Breast epithelium (tissue), 4 donors: ENCODE measurements around the gene RALGPS1. TPM values are rescaled to one million over a fixed set of nuclear protein-coding genes. Genes with fewer than 3 reads are reported as not detected.

Source experiments
- DNase-seq, 2 donors: peaks; one replicate each; pipeline ENCODE4 v3.0.0-alpha.2; 2019; ENCODE audit warnings: low spot score in 2 of 2
- H3K27ac ChIP-seq, 2 donors: fragments of 200-600 bp; sonication (generic) in 1 of 2; one replicate each; pipeline ENCODE4 v1.5.1; 2016 to 2019; ENCODE audit warnings: mild to moderate bottlenecking in 1 of 2
- H3K27me3 ChIP-seq, 2 donors: fragments of 200-600 bp; sonication (generic) in 1 of 2; one replicate each; pipeline versions ENCODE4 v1.5.1 to v1.6.0; 2017 to 2019; ENCODE audit warnings: control low read depth in 1 of 2, mild to moderate bottlenecking in 1 of 2
- H3K36me3 ChIP-seq: fragments of 200-600 bp; one replicate; pipeline ENCODE4 v1.5.1; 2019
- H3K4me1 ChIP-seq, 2 donors: fragments of 200-600 bp; sonication (generic); one replicate each; pipeline ENCODE4 v1.5.1; 2016 to 2019; ENCODE audit warnings: control low read depth in 1 of 2
- H3K4me3 ChIP-seq, 3 donors: fragments of 200-600 bp; sonication (generic); 1 replicate in 2 of 3; 2 replicates in 1 of 3; pipeline ENCODE4 v1.5.1; 2016 to 2019; ENCODE audit warnings: mild to moderate bottlenecking in 3 of 3, moderate library complexity in 2 of 3
- H3K9me3 ChIP-seq, 2 donors: fragments of 200-600 bp; sonication (generic) in 1 of 2; one replicate each; pipeline ENCODE4 v1.5.1; 2016 to 2019; ENCODE audit warnings: control low read depth in 1 of 2
- CTCF ChIP-seq, 3 donors: fragments of 450-650 bp; IDR thresholded peaks; one replicate each; pipeline ENCODE4 v1.5.1; 2016 to 2017; ENCODE audit warnings: antibody characterized with exemption in 3 of 3, mild to moderate bottlenecking in 3 of 3, moderate library complexity in 3 of 3
- POLR2A ChIP-seq: fragments of 450-650 bp; IDR thresholded peaks from one replicate; pipeline ENCODE4 v1.6.1; 2016; ENCODE audit warnings: antibody characterized with exemption, mild to moderate bottlenecking, moderate library complexity
- POLR2AphosphoS5 ChIP-seq, 3 donors: sonication (generic); formaldehyde crosslinking; IDR thresholded peaks; one replicate each; pipeline ENCODE4 v1.6.1; 2017; ENCODE audit warnings: antibody characterized with exemption in 3 of 3
- intact Hi-C: fragments of 100-400 bp; cut with DNase I; formaldehyde crosslinking; loops from one replicate; pipeline ENCODE4 v1.15.1; 2023; ENCODE audit warnings: low total_unique reads
- total RNA-seq, 3 donors: library from RNA; depleted of rRNA; stranded (reverse); fragments of >200 nt; gene quantifications; one replicate each; pipeline ENCODE4 v1.1.0, GENCODE V29; 2016

RALGPS1 gene
- total RNA-seq, 3 donors from 2014 or later, result 5.8 to 30.7 (median 15.1) TPM

GRCh38 chr9:127135056-127135745 is 220.6 kb downstream of the RALGPS1 start:
- Histone ChIP-seq H3K4me1 (peaks cover 0 to 5% of the 10 kb centered on the region in 2 donors), H3K36me3 (no peaks in the 10 kb centered on the region), H3K9me3 (no peaks in the 10 kb centered on the region), H3K27me3 (no peaks in the 10 kb centered on the region), H3K27ac (peak overlapping the region; percentile 84 to 91), H3K4me3 (no peak overlapping the region)
- intact Hi-C loops, result no loop called here
- DNase-seq, result peak in 1 of 2 donors; percentile 38
- no peak for TF ChIP-seq POLR2AphosphoS5 (IDR thresholded peaks at IDR 0.05)
- no peak for TF ChIP-seq CTCF (IDR thresholded peaks at IDR 0.05)
- TF ChIP-seq POLR2A, result no peak

- Histone ChIP-seq H3K36me3 (no peaks in the 10 kb centered on the region), H3K27me3 (no peaks in the 10 kb centered on the region), H3K4me1 (peaks cover 0 to 5% of the 10 kb centered on the region in 2 donors), H3K9me3 (no peaks in the 10 kb centered on the region), H3K27ac (no peak overlapping the region), H3K4me3 (no peak overlapping the region)
- intact Hi-C loops, result no loop called here
- TF ChIP-seq POLR2A (no peak), POLR2AphosphoS5 (IDR thresholded peaks at IDR 0.05) (no peak), CTCF (IDR thresholded peaks at IDR 0.05) (no peak)
- DNase-seq, result peak in 1 of 2 donors; percentile 25
Observed at GRCh38 chr9:127136081-127136879, 221.7 kb downstream of the RALGPS1 start.

- no peak overlapping the region for H3K27ac ChIP-seq
- no peaks in the 10 kb centered on the region for H3K9me3 ChIP-seq
- H3K4me1 ChIP-seq, result peaks cover 0 to 5% of the 10 kb centered on the region in 2 donors
- peak in 1 of 2 donors; percentile 19 for DNase-seq
- intact Hi-C loops, result no loop called here
- no peak for TF ChIP-seq POLR2A
- no peak for TF ChIP-seq POLR2AphosphoS5 (IDR thresholded peaks at IDR 0.05)
- TF ChIP-seq CTCF (IDR thresholded peaks at IDR 0.05), result no peak
- H3K4me3 ChIP-seq, result no peak overlapping the region
- H3K27me3 ChIP-seq, result no peaks in the 10 kb centered on the region
- H3K36me3 ChIP-seq, result no peaks in the 10 kb centered on the region
Observed at GRCh38 chr9:127136880-127137639, 222.5 kb downstream of the RALGPS1 start.

GRCh38 chr9:127137640-127138360 is 223.2 kb downstream of the RALGPS1 start:
- Histone ChIP-seq H3K4me3 (no peak overlapping the region), H3K9me3 (no peaks in the 10 kb centered on the region), H3K27me3 (no peaks in the 10 kb centered on the region), H3K36me3 (no peaks in the 10 kb centered on the region), H3K4me1 (peaks cover 0 to 5% of the 10 kb centered on the region in 2 donors), H3K27ac (peak overlapping the region in 1 of 2 donors; percentile 48)
- TF ChIP-seq POLR2AphosphoS5 (IDR thresholded peaks at IDR 0.05), result no peak
- no peak for TF ChIP-seq POLR2A
- no peak for TF ChIP-seq CTCF (IDR thresholded peaks at IDR 0.05)
- intact Hi-C loops, result no loop called here
- peak in 1 of 2 donors; percentile 37 for DNase-seq
